HG03175 (cell line): ENCODE data around the gene IMPDH2.

Experiments
- ATAC-seq: cut with Tn5 transposase; IDR thresholded peaks from one replicate; pipeline ENCODE4 v1.9.1; 2021; ENCODE audit warnings: mild to moderate bottlenecking, moderate library complexity; ENCODE audit not compliant: unreplicated experiment

The IMPDH2 gene

DNA sequence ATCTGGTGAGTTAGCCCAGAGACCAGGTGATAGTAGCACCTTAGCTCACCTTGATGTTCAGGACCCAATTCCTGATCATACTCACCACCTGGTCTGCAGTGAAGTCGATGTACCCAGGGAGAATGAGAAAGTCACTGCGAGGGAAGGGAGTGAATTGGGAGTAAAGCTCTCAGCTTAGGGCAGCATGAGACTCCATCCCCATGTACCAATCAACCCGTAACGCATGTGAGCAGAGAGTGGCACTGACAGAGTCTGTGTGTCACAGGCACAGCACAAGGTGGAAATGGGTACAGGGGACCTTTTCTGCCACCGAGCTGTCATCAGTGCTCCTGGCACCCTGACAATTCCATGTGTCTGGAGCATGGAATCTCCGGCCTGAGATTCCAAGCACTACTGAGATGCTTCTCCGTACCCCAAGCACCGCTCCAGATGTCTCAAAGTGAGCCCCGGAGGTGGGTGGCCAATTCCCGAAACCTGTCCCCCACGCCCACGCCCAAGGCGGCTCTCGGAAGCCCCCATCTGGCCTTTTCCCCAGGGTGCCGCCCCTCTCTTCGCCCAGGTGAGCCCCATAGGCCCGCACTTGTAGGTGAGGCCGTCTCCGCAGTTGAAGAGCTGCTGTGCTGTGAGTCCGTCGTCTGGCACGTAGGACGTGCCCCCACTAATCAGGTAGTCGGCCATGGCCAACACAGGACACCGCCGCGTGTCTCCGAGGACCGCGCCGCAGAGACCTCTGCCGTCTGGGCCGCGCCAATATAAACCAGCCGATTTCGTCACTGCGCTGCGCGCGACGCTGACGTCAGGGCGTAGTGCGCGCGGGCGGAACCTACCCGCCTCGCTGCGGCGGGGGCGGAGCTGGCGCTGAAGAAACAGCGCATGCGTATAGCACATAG is at the start of gene IMPDH2:
Gene IMPDH2, minus strand, starts transcription at position 726 of the 890 bp plus-strand sequence. Its CDS starts 48 bp downstream, at position 678.
- ATAC-seq = peak; percentile 92

DNA sequence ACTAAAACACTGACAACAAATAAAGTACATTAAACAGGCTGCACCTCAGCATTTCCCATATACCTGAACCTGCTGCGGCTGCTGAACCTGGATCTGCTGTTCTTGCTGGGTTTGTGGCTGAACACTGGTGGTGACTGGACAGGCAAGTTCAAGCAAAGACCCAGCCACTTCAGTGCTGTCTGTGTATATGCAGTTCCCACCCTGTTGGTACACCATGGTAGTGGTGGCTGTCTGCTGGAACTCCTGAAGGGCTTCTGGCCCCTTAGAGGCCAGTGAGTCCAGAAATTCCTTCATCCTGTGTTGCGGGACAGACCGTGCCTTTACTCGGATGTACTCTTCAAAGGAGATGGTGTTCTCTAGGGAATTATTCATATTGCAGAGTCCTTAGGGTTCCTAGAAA is 47.4 kb upstream of the IMPDH2 start:
- ATAC-seq = no peak

GRCh38 chr3:49076116-49076515 is 46.9 kb upstream of the IMPDH2 start:
- ATAC-seq = no peak

DNA sequence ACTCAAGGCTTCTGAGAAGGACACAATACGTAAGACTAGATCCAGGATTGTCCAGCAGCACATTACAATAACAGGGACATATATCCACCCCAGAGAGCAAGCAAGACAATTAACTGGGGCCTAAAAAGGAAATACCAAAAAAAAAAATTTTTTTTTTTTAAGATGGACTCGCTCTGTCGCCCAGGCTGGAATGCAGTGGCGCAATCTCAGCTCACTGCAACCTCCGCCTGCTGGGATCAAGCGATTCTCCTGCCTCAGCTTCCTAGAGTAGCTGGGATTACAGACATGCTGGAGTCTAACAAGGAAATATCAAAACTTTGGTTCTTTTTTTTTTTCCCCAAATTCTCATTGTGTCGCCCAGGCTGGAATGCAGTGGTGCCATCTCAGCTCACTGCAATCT is 28.8 kb upstream of the IMPDH2 start:
- ATAC-seq = no peak

DNA sequence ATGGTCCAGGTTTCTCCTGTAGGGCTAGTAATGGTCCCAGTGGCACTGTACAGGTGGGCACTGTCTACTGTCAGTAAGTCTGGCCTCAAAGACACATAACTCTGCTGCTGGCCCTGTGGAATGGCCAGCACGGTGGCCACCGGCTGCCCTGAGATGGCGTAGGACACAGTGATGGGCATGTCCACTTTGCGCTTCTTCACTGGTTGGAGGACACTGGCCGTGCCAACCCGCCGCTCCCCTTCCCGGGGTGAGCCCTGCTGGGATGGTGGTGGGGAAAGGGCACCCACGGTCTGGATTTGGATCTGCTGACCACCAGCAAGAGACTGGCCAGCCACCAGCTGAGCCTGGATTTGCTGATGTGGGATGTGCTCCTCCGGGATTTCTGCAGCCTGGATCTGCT is 28.1 kb upstream of the IMPDH2 start:
- no peak for ATAC-seq

DNA sequence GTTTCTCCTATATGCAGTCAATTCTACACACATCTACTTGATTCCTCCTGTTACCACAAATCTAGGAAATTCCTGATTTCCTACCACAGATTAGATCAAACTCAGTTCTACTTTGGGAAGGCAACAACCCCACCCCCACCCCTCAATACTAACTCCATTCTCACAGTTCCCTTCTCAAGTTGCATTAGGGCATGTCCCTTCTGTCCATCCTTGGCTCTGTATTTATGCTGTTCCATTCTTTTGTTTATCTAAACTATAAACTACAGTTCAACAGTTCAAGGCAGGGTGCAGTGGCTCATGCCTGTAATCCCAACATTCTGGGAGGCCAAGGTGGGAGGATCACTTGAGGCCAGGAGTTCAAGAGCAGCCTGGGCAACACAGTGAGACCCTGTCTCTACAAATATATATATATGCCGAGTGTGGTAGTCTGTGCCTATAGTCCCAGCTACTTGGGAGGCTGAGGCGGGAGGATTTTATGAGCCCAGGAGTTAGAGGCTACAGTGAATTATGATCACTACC is 25.2 kb upstream of the IMPDH2 start:
- ATAC-seq = no peak

- ATAC-seq = no peak
Observed at GRCh38 chr3:49053543-49053942, 24.3 kb upstream of the IMPDH2 start.

- ATAC-seq = no peak
Observed at GRCh38 chr3:49035281-49035680, 6.1 kb upstream of the IMPDH2 start.

GRCh38 chr3:49034650-49035049 is 5.5 kb upstream of the IMPDH2 start:
- ATAC-seq = no peak

- no peak for ATAC-seq
Observed at GRCh38 chr3:49032646-49033304, 3.6 kb upstream of the IMPDH2 start.

GRCh38 chr3:49030321-49030720 is 1.1 kb upstream of the IMPDH2 start:
- ATAC-seq = no peak

- ATAC-seq = no peak
Observed at GRCh38 chr3:49029563-49029884, 326 bp upstream of the IMPDH2 start.

DNA sequence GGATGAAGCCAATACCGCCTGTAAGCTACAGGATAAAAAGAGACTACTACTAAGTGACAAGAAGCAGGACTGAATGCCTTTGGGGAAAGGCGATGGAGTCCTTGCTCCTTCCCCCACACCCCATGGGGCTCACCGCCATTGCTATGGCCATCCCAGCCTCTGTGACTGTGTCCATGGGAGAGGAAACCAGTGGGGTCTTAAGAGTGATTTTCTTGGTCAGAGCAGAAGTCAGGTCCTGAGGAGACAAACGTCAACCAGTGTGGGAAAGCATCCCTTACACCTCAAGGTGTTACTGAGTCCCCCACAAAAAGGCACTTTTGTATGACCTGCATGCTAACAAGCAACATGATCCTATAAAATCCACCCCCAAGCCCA is 913 bp downstream of the IMPDH2 start:
- ATAC-seq = no peak

GRCh38 chr3:49027634-49028033 is 1.6 kb downstream of the IMPDH2 start:
- no peak for ATAC-seq

GRCh38 chr3:49026536-49026935 is 2.7 kb downstream of the IMPDH2 start:
- no peak for ATAC-seq

DNA sequence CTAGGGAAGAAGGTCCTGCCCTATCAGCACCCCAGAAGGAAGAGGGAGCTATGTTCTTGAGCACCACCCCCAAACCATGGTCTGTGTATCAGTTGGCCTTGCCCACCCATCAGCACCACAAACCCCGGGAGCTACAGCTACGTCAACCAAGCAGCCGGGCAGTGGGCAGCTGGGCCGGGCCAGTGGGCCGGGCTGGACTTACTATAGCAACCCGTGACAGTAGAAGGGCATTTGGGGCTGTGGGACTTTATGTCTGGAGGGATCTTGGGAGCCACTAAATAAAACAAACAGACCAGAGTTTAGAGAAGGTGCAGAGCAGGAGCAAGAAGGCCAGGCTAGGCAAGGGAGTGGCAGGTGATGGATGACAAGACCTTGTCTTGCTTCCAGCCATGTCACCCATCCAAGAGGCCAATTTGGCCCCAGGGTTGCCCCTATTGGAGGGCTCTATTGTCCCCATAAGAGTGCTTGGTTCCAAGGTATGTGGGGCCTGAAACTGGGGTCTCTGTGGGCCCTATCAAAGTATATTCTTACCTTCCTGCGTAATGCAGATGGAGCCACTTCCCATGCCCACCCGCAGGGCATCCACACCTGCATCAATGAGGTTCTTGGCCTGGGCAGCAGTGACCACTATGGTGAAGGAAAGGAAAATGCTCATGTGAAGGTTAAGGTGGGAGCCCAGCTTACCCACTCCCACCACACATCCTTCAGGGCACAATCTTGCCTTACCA is 3.2 kb downstream of the IMPDH2 start:
- no peak for ATAC-seq

DNA sequence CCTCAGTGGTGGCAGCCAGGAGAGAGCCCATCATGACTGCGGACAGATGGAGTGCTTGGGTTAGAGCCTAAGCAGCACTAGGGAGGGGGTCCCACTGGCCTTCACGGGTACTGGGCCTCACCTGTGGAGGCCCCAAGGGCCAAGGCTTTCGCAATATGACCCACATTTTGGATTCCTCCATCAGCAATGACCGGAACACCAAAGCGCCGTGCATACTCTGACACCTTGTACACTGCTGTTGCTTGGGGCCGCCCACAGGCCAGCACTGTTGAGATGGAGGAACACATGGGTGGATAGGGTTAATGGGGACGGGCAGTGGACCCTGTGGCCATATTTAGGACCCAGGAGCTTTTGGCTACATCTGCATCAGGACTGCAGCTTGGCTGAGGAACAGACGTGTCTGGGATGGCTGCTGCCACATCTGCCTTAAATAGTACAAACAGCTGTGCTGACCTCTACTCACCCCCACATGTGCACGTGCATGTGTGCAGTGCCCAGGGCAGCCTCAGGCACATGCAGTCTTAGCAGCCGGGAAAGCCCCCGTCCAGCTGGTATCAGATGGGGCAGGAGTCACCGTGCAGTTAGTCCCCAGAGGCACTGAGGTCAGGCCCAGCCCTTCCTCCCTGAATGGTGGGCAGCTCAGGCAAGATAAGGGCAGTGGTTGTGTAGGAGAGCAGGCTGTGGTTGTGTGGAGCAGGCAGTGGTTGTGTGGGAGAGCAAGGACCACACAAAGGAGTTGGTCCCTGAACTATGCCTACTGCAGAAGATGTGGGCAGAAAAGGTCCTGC is 4.0 kb downstream of the IMPDH2 start:
- no peak for ATAC-seq

- ATAC-seq = no peak
Observed at GRCh38 chr3:49024449-49024848, 4.7 kb downstream of the IMPDH2 start.

DNA sequence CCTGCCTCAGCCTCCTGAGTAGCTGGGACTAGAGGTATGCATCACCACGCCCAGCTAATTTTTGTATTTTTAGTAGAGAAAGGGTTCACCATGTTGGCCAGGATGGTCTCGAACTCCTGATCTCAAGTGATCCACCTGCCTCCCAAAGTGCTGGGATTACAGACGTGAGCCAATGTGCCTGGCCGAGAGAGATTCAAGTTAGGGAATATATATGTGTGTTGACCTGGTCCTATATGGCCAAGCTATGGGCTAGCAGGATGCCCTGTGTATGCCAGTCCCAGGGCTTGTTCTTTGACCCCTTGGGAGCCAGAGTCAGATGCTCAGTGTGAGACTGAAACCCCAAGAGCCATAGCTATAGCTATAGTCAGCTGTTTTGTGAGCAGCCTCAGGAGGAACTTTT is 5.4 kb downstream of the IMPDH2 start:
- ATAC-seq = no peak

DNA sequence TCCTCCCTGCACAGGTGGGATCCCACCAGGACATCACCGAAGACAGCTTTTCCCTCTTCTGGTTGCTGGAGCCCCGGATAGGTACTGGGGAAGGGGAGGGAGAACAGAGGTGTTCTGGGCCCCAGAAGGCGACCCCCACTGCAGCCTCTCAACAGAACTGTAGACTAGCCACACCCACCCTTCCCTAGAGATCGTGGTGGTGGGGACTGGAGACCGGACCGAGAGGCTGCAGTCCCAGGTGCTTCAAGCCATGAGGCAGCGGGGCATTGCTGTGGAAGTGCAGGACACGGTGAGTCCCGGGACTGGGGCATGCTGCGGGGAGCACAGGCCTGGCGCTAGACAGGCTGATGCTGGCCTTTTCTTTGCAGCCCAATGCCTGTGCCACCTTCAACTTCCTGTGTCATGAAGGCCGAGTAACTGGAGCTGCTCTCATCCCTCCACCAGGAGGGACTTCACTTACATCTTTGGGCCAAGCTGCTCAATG is 6.5 kb downstream of the IMPDH2 start:
- no peak for ATAC-seq
